H1 (cell line): Measurements from ENCODE around the gene ZC3H7B. TPM values are rescaled to one million over a fixed set of nuclear protein-coding genes. Genes with fewer than 3 reads are reported as not detected.

Experiments used
- JUND ChIP-seq: IDR thresholded peaks from 2 replicates; pipeline ENCODE4 v1.6.1; 2011; ENCODE audit warnings: mild to moderate bottlenecking, improper control_type of control experiment, low read length
- PHF8 ChIP-seq: fragments of 200-600 bp; sonication (generic); conservative IDR thresholded peaks from 2 replicates; pipeline ENCODE4 v1.7.1; 2012; ENCODE audit warnings: low read depth, mild to moderate bottlenecking, inconsistent platforms, low read length, moderate library complexity
- SIRT6 ChIP-seq: IDR thresholded peaks from one replicate; pipeline ENCODE4 v1.7.1; 2012; ENCODE audit warnings: low read length, inconsistent platforms
- SP1 ChIP-seq: IDR thresholded peaks from 2 replicates; pipeline ENCODE4 v1.6.1; 2011; ENCODE audit warnings: low read depth, low read length
- SUZ12 ChIP-seq: fragments of 200-600 bp; sonication (generic); IDR thresholded peaks from 2 replicates; pipeline ENCODE4 v1.6.1; 2012; ENCODE audit warnings: mild to moderate bottlenecking, inconsistent platforms, low read length, moderate library complexity, mixed read lengths
- polyA plus RNA-seq, 7 experiments: library from polyadenylated mRNA; depleted of rRNA in 3 of 7; stranded (reverse) in 5 of 7; unstranded in 2 of 7; fragments of >200 nt in 5 of 7; fragments of 200-250 nt in 2 of 7; gene quantifications; 1 replicate in 5 of 7; 2 replicates in 1 of 7; 4 replicates in 1 of 7; pipeline versions ENCODE4 v1.2.1 to v1.2.3, GENCODE V29; 2011 to 2013; ENCODE audit warnings: missing spikeins in 2 of 7, mixed read lengths in 2 of 7
- total RNA-seq: library from RNA; stranded (reverse); fragmentation: NEBNext Ultra II Directional; extraction: Animal tissue kit (Norgen Biotek cat#: 25700); gene quantifications from 2 replicates; pipeline ENCODE4 v1.2.1, GENCODE V29; 2021
- TF ChIP-seq, protein P1 (sequence below): IDR thresholded peaks from 2 replicates; pipeline ENCODE4 v1.6.1; 2011; ENCODE audit warnings: low read depth, mild to moderate bottlenecking, low read length; ENCODE audit not compliant: insufficient read depth

ZC3H7B gene
- total and polyA plus RNA-seq, 2 of the 8 experiments (the other 6 are each of a cell fraction or from before 2014, with no cell fraction given): 35.5 to 78.6 TPM

DNA sequence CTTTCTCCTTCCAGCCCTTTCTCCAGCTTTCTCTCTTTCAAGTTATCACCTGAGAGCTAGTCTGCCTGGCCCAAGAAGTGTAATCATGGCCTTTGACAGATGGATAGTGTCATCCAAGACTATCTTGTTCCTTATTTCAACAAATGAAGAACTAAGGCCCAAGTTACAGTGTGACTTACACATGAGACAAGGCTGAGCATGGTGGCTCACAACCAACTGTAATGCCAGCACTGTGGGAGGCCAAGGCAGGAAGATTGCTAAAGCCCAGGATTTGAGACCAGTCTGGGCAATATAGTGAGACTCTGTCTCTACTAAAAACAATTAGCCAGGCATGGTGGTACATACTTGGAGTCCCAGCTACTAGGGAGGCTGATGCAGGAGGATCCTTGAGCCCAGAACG, 11.7 kb upstream of the ZC3H7B start (continued):
- TF ChIP-seq PHF8 (no peak), JUND (no peak), SIRT6 (no peak), SUZ12 (no peak), SP1 (no peak)
- TF ChIP-seq, protein P1, sequence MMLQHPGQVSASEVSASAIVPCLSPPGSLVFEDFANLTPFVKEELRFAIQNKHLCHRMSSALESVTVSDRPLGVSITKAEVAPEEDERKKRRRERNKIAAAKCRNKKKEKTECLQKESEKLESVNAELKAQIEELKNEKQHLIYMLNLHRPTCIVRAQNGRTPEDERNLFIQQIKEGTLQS: no peak
